ENCODE results near the gene ADRA2C.

Gene ADRA2C

GRCh38 chr4:3810796-3811485 lies 44.8 kb downstream of the ADRA2C start:
- Histone ChIP-seq H3K9me2 (replicated peaks; ENCODE audit: control insufficient read depth, low read length) (no peaks in the 10 kb centered on the region), H3K36me3 (ENCODE audit: control insufficient read depth, low read length) (no peaks in the 10 kb centered on the region), H4K20me1 (ENCODE audit: control insufficient read depth, insufficient read depth, low read depth, low read length) (no peaks in the 10 kb centered on the region), H3F3A (ENCODE audit: control insufficient read depth, insufficient read depth) (no peaks in the 10 kb centered on the region), H3K4me2 (ENCODE audit: low read length) (no peak overlapping the region), H3K27ac (ENCODE audit: low read depth, low read length) (no peak overlapping the region), H3K27me3 (ENCODE audit: control insufficient read depth, low read length) (no peaks in the 10 kb centered on the region), H3K9me3 (ENCODE audit: control insufficient read depth, insufficient read depth, low read length) (no peaks in the 10 kb centered on the region; the same call in 1 of the 2 replicates), H3K4me1 (ENCODE audit: control insufficient read depth, low read length) (no peaks in the 10 kb centered on the region), H3K4me3 (ENCODE audit: low read length) (no peak overlapping the region), H3K79me2 (ENCODE audit: control insufficient read depth, low read length) (no peaks in the 10 kb centered on the region)
- TF ChIP-seq CTCF (IDR thresholded peaks at IDR 0.05; ENCODE audit: low read depth, low read length, poor library complexity, severe bottlenecking) (no peak), EZH2phosphoT487 (IDR thresholded peaks at IDR 0.05; ENCODE audit: borderline replicate concordance, low read length) (no peak)

- no peaks in the 10 kb centered on the region for H3K36me3 ChIP-seq (ENCODE audit: control insufficient read depth, low read length)
- no peaks in the 10 kb centered on the region for H3F3A ChIP-seq (ENCODE audit: control insufficient read depth, insufficient read depth)
- H3K79me2 ChIP-seq (ENCODE audit: control insufficient read depth, low read length) = no peaks in the 10 kb centered on the region
- no peaks in the 10 kb centered on the region for H3K9me2 ChIP-seq (replicated peaks; ENCODE audit: control insufficient read depth, low read length)
- H3K4me3 ChIP-seq (ENCODE audit: low read length) = no peak overlapping the region
- H3K4me2 ChIP-seq (ENCODE audit: low read length) = no peak overlapping the region
- no peaks in the 10 kb centered on the region for H3K27me3 ChIP-seq (ENCODE audit: control insufficient read depth, low read length)
- H3K27ac ChIP-seq (ENCODE audit: low read depth, low read length) = no peak overlapping the region
- no peaks in the 10 kb centered on the region for H4K20me1 ChIP-seq (ENCODE audit: control insufficient read depth, insufficient read depth, low read depth, low read length)
- no peaks in the 10 kb centered on the region; the same call in 1 of the 2 replicates for H3K9me3 ChIP-seq (ENCODE audit: control insufficient read depth, insufficient read depth, low read length)
- no peak for TF ChIP-seq EZH2phosphoT487 (IDR thresholded peaks at IDR 0.05; ENCODE audit: borderline replicate concordance, low read length)
- TF ChIP-seq CTCF (IDR thresholded peaks at IDR 0.05; ENCODE audit: low read depth, low read length, poor library complexity, severe bottlenecking) = no peak
- no peaks in the 10 kb centered on the region for H3K4me1 ChIP-seq (ENCODE audit: control insufficient read depth, low read length)
Observed at GRCh38 chr4:3811621-3812020, 45.4 kb downstream of the ADRA2C start.

GRCh38 chr4:3812211-3812934 lies 46.2 kb downstream of the ADRA2C start:
- Histone ChIP-seq H3K4me2 (ENCODE audit: low read length) (no peak overlapping the region), H3K9me3 (ENCODE audit: control insufficient read depth, insufficient read depth, low read length) (no peaks in the 10 kb centered on the region; the same call in 1 of the 2 replicates), H3K27me3 (ENCODE audit: control insufficient read depth, low read length) (no peaks in the 10 kb centered on the region), H3F3A (ENCODE audit: control insufficient read depth, insufficient read depth) (no peaks in the 10 kb centered on the region), H3K27ac (ENCODE audit: low read depth, low read length) (no peak overlapping the region), H3K79me2 (ENCODE audit: control insufficient read depth, low read length) (no peaks in the 10 kb centered on the region), H3K9me2 (replicated peaks; ENCODE audit: control insufficient read depth, low read length) (no peaks in the 10 kb centered on the region), H4K20me1 (ENCODE audit: control insufficient read depth, insufficient read depth, low read depth, low read length) (no peaks in the 10 kb centered on the region), H3K36me3 (ENCODE audit: control insufficient read depth, low read length) (no peaks in the 10 kb centered on the region), H3K4me1 (ENCODE audit: control insufficient read depth, low read length) (no peaks in the 10 kb centered on the region), H3K4me3 (ENCODE audit: low read length) (no peak overlapping the region)
- no peak for TF ChIP-seq CTCF (IDR thresholded peaks at IDR 0.05; ENCODE audit: low read depth, low read length, poor library complexity, severe bottlenecking)
- TF ChIP-seq EZH2phosphoT487 (IDR thresholded peaks at IDR 0.05; ENCODE audit: borderline replicate concordance, low read length) = no peak
